CD8-positive, alpha-beta memory T cell (primary cell): ENCODE results near the gene SLC6A7. TPM values are rescaled to one million over a fixed set of nuclear protein-coding genes. Genes with fewer than 3 reads are reported as not detected.

Source experiments
- CTCF ChIA-PET: fragments of 350-600 bp; sonication (Branson Sonifier 250); formaldehyde crosslinking; loops from one replicate; lab custom pipeline; 2021; ENCODE audit warnings: antibody characterized with exemption; lab: Charles Lee
- POLR2A ChIA-PET: fragments of 350-600 bp; sonication (Branson Sonifier 250); formaldehyde crosslinking; loops from one replicate; lab custom pipeline; 2021; ENCODE audit warnings: antibody characterized with exemption; lab: Charles Lee
- DNase-seq, 5 donors: peaks; one replicate each; pipeline versions ENCODE4 v3.0.0 to v3.0.0-alpha.2; 2020 to 2022; ENCODE audit warnings: mixed read lengths in 1 of 5
- H3K27ac ChIP-seq: one replicate; pipeline ENCODE4 v1.7.0; 2013; ENCODE audit warnings: low read depth, mild to moderate bottlenecking, low read length, moderate library complexity
- H3K27me3 ChIP-seq: 2 replicates; pipeline ENCODE4 v1.7.0; 2013; ENCODE audit warnings: low read length, mild to moderate bottlenecking; ENCODE audit not compliant: insufficient read depth, poor library complexity, severe bottlenecking
- H3K36me3 ChIP-seq: 2 replicates; pipeline ENCODE4 v1.7.0; 2013; ENCODE audit warnings: mild to moderate bottlenecking, low read length, moderate library complexity; ENCODE audit not compliant: insufficient read depth
- H3K4me1 ChIP-seq: 2 replicates; pipeline ENCODE4 v1.7.0; 2013; ENCODE audit warnings: mild to moderate bottlenecking, low read length, moderate library complexity; ENCODE audit not compliant: insufficient read depth
- H3K4me3 ChIP-seq: 2 replicates; pipeline ENCODE4 v1.7.0; 2013; ENCODE audit warnings: mild to moderate bottlenecking, low read length
- H3K9me3 ChIP-seq: 2 replicates; pipeline ENCODE4 v1.7.0; 2013; ENCODE audit warnings: mild to moderate bottlenecking, low read length
- H3K27ac Mint-ChIP-seq, 8 donors: one replicate each; pipeline ENCODE4 v1.8.0; 2020 to 2021; ENCODE audit warnings: mixed read lengths in 8 of 8, mild to moderate bottlenecking in 6 of 8, inconsistent platforms in 3 of 8, moderate library complexity in 3 of 8
- H3K27me3 Mint-ChIP-seq, 2 donors: one replicate each; pipeline ENCODE4 v1.8.0; 2020 to 2021; ENCODE audit warnings: mixed read lengths in 2 of 2, mild to moderate bottlenecking in 1 of 2, moderate library complexity in 1 of 2
- H3K36me3 Mint-ChIP-seq, 3 donors: one replicate each; pipeline ENCODE4 v1.8.0; 2020 to 2021; ENCODE audit warnings: mixed read lengths in 3 of 3, inconsistent platforms in 1 of 3, mild to moderate bottlenecking in 1 of 3
- H3K4me1 Mint-ChIP-seq, 3 donors: one replicate each; pipeline ENCODE4 v1.8.0; 2020 to 2021; ENCODE audit warnings: mixed read lengths in 3 of 3, inconsistent platforms in 1 of 3, mild to moderate bottlenecking in 1 of 3
- H3K4me3 Mint-ChIP-seq, 7 donors: one replicate each; pipeline ENCODE4 v1.8.0; 2020 to 2021; ENCODE audit warnings: mixed read lengths in 7 of 7, mild to moderate bottlenecking in 6 of 7, moderate library complexity in 4 of 7, inconsistent platforms in 2 of 7
- H3K9me3 Mint-ChIP-seq, 5 donors: one replicate each; pipeline ENCODE4 v1.8.0; 2020 to 2022; ENCODE audit warnings: mixed read lengths in 5 of 5, mild to moderate bottlenecking in 3 of 5, moderate library complexity in 2 of 5, inconsistent platforms in 1 of 5
- polyA plus RNA-seq: library from polyadenylated mRNA; unstranded; fragments of 300-500 nt; fragmentation: Illumina TruSeq; gene quantifications from one replicate; pipeline ENCODE4 v1.2.3, GENCODE V29; 2021
- total RNA-seq, 2 experiments: library from RNA; stranded (reverse); gene quantifications; one replicate each; pipeline ENCODE4 v1.2.3, GENCODE V29; 2021

Gene SLC6A7
- total and polyA plus RNA-seq, 3 experiments from 2014 or later = not detected

DNA sequence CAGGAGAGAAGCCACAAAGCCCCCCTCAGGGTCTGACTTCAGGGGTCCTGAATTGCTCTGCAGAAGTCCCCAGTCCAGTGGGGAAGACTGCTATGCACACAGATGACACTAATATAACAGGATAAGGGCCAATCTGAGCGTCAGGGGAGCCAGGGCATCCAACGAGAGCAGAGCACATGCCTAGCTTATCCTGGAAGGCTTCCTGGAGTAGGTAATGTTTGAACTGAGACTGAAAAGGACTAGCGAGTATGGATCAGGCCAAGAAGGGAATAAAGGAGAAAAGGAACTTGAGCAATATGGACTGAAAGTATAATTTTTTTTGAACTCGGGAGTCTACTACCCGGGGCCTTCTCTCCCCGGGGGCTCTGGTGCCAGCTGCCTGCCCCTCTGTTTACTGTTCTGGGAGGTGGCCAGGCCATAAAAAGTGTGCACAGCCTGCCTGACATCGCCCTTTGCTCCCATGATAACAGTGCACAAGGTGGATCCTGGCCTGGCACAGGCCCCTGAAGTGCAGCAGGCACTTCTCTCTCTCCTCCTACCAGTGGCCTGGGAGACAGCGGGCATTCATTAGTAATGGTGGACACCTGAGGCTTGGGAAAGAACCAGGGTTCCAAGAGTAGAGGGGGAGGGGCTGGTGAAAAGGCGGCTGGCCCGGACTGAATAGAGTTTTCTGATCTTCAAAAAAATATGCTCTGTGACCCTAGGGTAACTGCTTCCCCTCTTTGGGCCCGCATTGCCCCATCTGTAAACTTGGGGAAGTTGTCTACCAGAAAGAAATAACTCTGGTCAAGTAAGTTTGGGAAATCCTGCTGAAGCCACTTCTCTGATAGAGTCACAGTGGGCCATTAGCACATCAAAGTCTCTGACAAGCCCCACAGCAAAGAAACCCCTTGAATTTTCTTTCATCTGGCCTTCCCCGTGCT, 4.6 kb upstream of the SLC6A7 start:
- no peaks in the 10 kb centered on the region for H3K36me3 ChIP-seq
- no peaks in the 10 kb centered on the region for H3K9me3 ChIP-seq
- no peaks in the 10 kb centered on the region for H3K4me1 ChIP-seq
- no peak overlapping the region for H3K27ac ChIP-seq
- Mint-ChIP-seq H3K9me3 (no peaks in the 10 kb centered on the region), H3K27ac (no peak overlapping the region), H3K4me1 (no peaks in the 10 kb centered on the region), H3K4me3 (no peak overlapping the region), H3K36me3 (no peaks in the 10 kb centered on the region), H3K27me3 (peaks cover 16 to 17% of the 10 kb centered on the region in 2 donors)
- H3K27me3 ChIP-seq = peaks cover 4% of the 10 kb centered on the region
- POLR2A ChIA-PET = no interaction called here
- H3K4me3 ChIP-seq = no peak overlapping the region
- no peak for DNase-seq
- CTCF ChIA-PET = no interaction called here

DNA sequence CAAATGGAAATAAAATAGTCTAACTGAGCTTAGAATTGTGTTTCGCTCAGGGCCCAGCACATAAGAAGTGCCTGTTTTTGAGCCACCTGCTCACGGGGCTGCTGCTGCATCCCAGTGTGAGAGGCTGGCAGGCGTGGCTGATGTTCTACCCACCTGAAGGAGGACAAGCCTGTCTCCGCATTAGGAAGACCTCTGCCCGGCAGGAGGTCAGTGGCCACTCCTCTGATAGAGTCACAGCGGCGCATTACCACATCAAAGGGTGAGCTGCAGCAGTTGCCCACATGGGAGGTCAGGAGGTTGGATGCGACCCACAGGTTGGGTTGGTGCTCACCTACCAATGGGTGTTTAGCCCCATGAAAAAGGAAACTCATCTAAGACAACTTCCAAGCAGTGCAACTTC, 3.7 kb upstream of the SLC6A7 start:
- peaks cover 4% of the 10 kb centered on the region for H3K27me3 ChIP-seq
- DNase-seq = no peak
- POLR2A ChIA-PET = no interaction called here
- Mint-ChIP-seq H3K4me1 (no peaks in the 10 kb centered on the region), H3K36me3 (no peaks in the 10 kb centered on the region), H3K9me3 (no peaks in the 10 kb centered on the region), H3K4me3 (no peak overlapping the region), H3K27ac (no peak overlapping the region), H3K27me3 (peaks cover 18 to 21% of the 10 kb centered on the region in 2 donors)
- no peak overlapping the region for H3K27ac ChIP-seq
- no peak overlapping the region for H3K4me3 ChIP-seq
- H3K36me3 ChIP-seq = no peaks in the 10 kb centered on the region
- CTCF ChIA-PET = no interaction called here
- H3K9me3 ChIP-seq = no peaks in the 10 kb centered on the region
- H3K4me1 ChIP-seq = no peaks in the 10 kb centered on the region

DNA sequence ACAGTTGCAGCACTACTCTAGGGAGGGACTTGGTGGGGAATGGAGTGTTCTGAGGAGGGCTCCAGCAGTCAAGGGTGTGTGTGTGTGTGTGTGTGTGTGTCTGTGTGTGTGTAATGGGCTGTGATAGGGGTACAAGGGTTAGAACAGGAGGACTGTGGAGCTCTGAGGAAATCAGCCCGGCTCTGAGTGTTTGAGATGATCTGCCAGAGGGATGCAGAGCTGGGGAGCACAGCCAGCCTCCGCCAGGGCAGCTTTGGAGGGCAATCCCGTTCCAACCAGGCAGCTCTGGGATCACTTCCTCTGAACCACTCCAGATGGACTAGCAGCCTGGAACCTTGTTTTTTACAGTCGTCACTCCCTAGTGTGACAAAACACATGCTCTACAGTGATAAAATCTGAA, 3.0 kb upstream of the SLC6A7 start:
- H3K4me3 ChIP-seq = no peak overlapping the region
- no peaks in the 10 kb centered on the region for H3K9me3 ChIP-seq
- POLR2A ChIA-PET = no interaction called here
- no peak for DNase-seq
- no peak overlapping the region for H3K27ac ChIP-seq
- H3K36me3 ChIP-seq = no peaks in the 10 kb centered on the region
- H3K27me3 ChIP-seq = peaks cover 4% of the 10 kb centered on the region
- no peaks in the 10 kb centered on the region for H3K4me1 ChIP-seq
- Mint-ChIP-seq H3K9me3 (no peaks in the 10 kb centered on the region), H3K4me3 (no peak overlapping the region), H3K36me3 (no peaks in the 10 kb centered on the region), H3K27ac (no peak overlapping the region), H3K4me1 (no peaks in the 10 kb centered on the region), H3K27me3 (peaks cover 19 to 24% of the 10 kb centered on the region in 2 donors)
- CTCF ChIA-PET = no interaction called here

DNA sequence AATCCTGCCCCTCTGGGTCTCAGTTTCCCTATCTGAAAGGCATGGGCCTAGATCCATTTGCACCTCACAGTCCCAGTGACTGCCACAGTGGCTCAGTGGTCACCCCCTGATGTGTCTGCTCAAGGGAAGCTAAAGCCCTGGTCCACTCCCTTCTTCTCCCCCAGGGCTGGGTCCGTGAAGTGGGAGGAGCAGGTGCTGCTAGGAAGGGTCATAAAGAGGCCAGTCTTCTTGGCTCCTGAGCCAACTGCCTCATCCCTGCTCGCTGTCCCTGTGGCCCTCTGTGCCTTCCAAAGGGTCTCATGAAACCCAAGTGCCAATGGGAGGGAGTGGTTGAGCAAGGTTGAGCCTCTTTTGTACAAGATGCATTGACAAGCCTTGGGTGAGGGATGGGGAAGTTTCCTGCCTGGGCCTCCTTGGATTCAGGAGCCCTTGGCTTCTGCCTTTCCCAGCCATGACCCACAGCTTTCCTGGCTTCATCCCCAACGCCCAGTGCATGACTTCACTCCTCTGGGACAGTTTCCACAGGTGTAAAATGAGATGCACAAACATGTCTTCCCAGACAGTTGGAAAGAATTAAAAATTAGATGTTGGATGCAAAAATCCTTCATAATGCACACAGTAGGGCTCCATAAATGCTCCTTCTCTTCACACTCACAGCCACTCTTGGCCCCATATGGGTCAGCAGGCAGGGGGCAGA, 1.6 kb upstream of the SLC6A7 start:
- CTCF ChIA-PET = no interaction called here
- peaks cover 21 to 33% of the 10 kb centered on the region in 2 donors for H3K27me3 Mint-ChIP-seq

GRCh38 chr5:150189326-150189725, 536 bp upstream of the SLC6A7 start:
- peaks cover 4% of the 10 kb centered on the region for H3K27me3 ChIP-seq
- H3K4me1 Mint-ChIP-seq = no peaks in the 10 kb centered on the region
- no peak overlapping the region for H3K4me3 Mint-ChIP-seq
- no peak overlapping the region for H3K4me3 ChIP-seq
- no peaks in the 10 kb centered on the region for H3K4me1 ChIP-seq
- POLR2A ChIA-PET = no interaction called here
- CTCF ChIA-PET = interaction anchor here (0.6 kb wide), 1 partner anchor 925 kb away, joined by 3 read pairs; no protein-coding TSS in a partner anchor
- DNase-seq = no peak
- no peak overlapping the region for H3K27ac ChIP-seq
- H3K9me3 ChIP-seq = no peaks in the 10 kb centered on the region
- no peaks in the 10 kb centered on the region for H3K36me3 Mint-ChIP-seq
- no peaks in the 10 kb centered on the region for H3K36me3 ChIP-seq
- peaks cover 21 to 33% of the 10 kb centered on the region in 2 donors for H3K27me3 Mint-ChIP-seq
- H3K9me3 Mint-ChIP-seq = no peaks in the 10 kb centered on the region
- H3K27ac Mint-ChIP-seq = no peak overlapping the region

More for the DNA sequence above, 1.6 kb upstream of the SLC6A7 start:
- Mint-ChIP-seq H3K27ac (no peak overlapping the region), H3K4me3 (no peak overlapping the region), H3K36me3 (no peaks in the 10 kb centered on the region), H3K4me1 (no peaks in the 10 kb centered on the region), H3K9me3 (no peaks in the 10 kb centered on the region)
- Histone ChIP-seq H3K27ac (no peak overlapping the region), H3K9me3 (no peaks in the 10 kb centered on the region), H3K4me3 (no peak overlapping the region), H3K27me3 (peaks cover 4% of the 10 kb centered on the region), H3K36me3 (no peaks in the 10 kb centered on the region), H3K4me1 (no peaks in the 10 kb centered on the region)
- no peak for DNase-seq
- POLR2A ChIA-PET = no interaction called here

DNA sequence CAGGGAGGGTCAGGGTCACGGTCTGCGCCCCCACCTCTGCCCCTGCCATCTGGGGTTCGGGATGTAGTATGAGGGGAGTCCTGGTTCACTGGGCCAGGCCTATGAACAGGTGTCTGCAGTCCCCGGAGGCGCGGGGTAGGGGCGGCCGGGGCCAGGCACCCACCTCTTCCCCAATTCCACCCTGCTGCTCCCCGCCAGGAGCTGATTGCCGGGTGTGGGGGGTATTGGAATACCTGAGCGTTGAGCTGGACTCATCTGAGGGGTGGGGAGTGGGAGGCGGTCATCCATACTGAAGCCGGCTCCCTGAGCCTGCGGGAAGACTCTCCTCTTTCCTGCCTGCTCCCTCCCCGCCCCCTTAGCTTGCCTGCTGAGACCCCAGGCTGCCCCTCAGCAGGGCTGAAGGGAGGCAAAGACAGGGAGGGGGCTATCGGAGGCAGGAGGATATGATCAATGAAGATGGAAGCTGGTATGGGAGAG, 679 bp downstream of the SLC6A7 start:
- peaks cover 4% of the 10 kb centered on the region for H3K27me3 ChIP-seq
- ChIA-PET POLR2A (no interaction called here), CTCF (no interaction called here)
- H3K36me3 ChIP-seq = no peaks in the 10 kb centered on the region
- peaks cover 22 to 41% of the 10 kb centered on the region in 2 donors for H3K27me3 Mint-ChIP-seq
- peaks cover 0 to 4% (median 0%) of the 10 kb centered on the region in 5 donors for H3K9me3 Mint-ChIP-seq
- no peaks in the 10 kb centered on the region for H3K36me3 Mint-ChIP-seq
- H3K9me3 ChIP-seq = no peaks in the 10 kb centered on the region
- no peak overlapping the region for H3K4me3 ChIP-seq
- no peak overlapping the region for H3K4me3 Mint-ChIP-seq
- no peak overlapping the region for H3K27ac ChIP-seq
- no peak overlapping the region for H3K27ac Mint-ChIP-seq
- DNase-seq = no peak
- H3K4me1 Mint-ChIP-seq = no peaks in the 10 kb centered on the region
- no peaks in the 10 kb centered on the region for H3K4me1 ChIP-seq

DNA sequence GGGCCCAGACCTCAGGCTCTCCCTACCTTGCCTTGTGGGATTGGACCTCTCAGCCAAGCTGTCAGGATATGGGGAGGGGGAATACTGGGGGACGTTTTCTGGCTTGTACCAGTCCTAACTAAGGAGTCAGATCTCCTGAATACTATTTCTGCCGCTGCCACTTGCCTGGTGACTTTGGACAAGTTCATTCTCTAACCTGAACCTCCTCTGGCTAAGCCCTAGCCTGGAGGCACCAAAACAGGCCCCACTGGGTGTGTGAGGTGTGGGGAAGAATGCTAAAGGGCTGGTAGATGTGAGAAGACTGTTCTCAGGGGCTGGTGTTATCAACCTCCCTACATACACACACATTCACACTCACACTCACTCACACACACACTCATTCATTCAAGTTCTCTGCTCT, 1.1 kb downstream of the SLC6A7 start:
- H3K27me3 Mint-ChIP-seq = peaks cover 19 to 43% of the 10 kb centered on the region in 2 donors
- POLR2A ChIA-PET = no interaction called here
- Histone ChIP-seq H3K4me1 (no peaks in the 10 kb centered on the region), H3K9me3 (no peaks in the 10 kb centered on the region), H3K27ac (no peak overlapping the region), H3K4me3 (no peak overlapping the region), H3K27me3 (peaks cover 4% of the 10 kb centered on the region), H3K36me3 (no peaks in the 10 kb centered on the region)
- no peak for DNase-seq
- no peak overlapping the region for H3K27ac Mint-ChIP-seq
- no peaks in the 10 kb centered on the region for H3K4me1 Mint-ChIP-seq
- CTCF ChIA-PET = no interaction called here
- peaks cover 0 to 4% (median 0%) of the 10 kb centered on the region in 5 donors for H3K9me3 Mint-ChIP-seq
- H3K36me3 Mint-ChIP-seq = no peaks in the 10 kb centered on the region
- H3K4me3 Mint-ChIP-seq = no peak overlapping the region

GRCh38 chr5:150192462-150192861, 2.6 kb downstream of the SLC6A7 start:
- no peak overlapping the region for H3K4me3 Mint-ChIP-seq
- H3K27ac Mint-ChIP-seq = no peak overlapping the region
- H3K27me3 ChIP-seq = peaks cover 4% of the 10 kb centered on the region
- no peaks in the 10 kb centered on the region for H3K9me3 ChIP-seq
- no peaks in the 10 kb centered on the region for H3K4me1 ChIP-seq
- H3K27me3 Mint-ChIP-seq = peaks cover 22 to 48% of the 10 kb centered on the region in 2 donors
- CTCF ChIA-PET = no interaction called here
- H3K36me3 ChIP-seq = no peaks in the 10 kb centered on the region
- no peak overlapping the region for H3K27ac ChIP-seq
- no peak overlapping the region for H3K4me3 ChIP-seq
- POLR2A ChIA-PET = no interaction called here
- peaks cover 0 to 4% (median 0%) of the 10 kb centered on the region in 5 donors for H3K9me3 Mint-ChIP-seq
- no peaks in the 10 kb centered on the region for H3K4me1 Mint-ChIP-seq
- no peaks in the 10 kb centered on the region for H3K36me3 Mint-ChIP-seq
- no peak for DNase-seq
